SIG-M5 treated with dmso at 0.1 percent for 504 hours (cell line): ENCODE results near the gene FAM234A.

Experiments used
- DNase-seq: peaks from one replicate; lab custom pipeline; 2025; ENCODE audit not compliant: unreplicated experiment; lab: John Stamatoyannopoulos, UW

The FAM234A gene

DNA sequence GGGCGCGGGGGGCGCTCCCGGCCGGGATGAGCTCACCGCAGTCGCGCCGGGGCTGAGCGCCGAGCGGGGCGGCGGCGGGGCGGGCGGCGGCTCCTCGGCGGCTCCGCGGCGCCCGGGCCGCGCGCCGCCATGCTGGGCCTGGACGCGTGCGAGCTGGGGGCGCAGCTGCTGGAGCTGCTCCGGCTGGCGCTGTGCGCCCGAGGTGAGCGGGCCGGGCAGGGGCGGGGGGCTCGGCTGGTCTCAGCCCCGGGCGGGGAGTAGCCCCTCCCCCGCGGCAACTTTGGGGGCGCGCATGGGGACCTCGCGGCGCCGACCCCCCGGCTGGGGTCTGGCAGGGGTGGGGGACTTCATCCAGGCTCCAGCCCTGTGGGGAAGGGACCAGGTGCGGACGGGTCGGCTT is 45.9 kb downstream of the FAM234A start, which contains the start of gene ARHGDIG:
Gene ARHGDIG, plus strand, starts transcription at position 40 of the 400 bp plus-strand sequence. Its CDS starts 90 bp downstream, at position 130.
- DNase-seq, result no peak

DNA sequence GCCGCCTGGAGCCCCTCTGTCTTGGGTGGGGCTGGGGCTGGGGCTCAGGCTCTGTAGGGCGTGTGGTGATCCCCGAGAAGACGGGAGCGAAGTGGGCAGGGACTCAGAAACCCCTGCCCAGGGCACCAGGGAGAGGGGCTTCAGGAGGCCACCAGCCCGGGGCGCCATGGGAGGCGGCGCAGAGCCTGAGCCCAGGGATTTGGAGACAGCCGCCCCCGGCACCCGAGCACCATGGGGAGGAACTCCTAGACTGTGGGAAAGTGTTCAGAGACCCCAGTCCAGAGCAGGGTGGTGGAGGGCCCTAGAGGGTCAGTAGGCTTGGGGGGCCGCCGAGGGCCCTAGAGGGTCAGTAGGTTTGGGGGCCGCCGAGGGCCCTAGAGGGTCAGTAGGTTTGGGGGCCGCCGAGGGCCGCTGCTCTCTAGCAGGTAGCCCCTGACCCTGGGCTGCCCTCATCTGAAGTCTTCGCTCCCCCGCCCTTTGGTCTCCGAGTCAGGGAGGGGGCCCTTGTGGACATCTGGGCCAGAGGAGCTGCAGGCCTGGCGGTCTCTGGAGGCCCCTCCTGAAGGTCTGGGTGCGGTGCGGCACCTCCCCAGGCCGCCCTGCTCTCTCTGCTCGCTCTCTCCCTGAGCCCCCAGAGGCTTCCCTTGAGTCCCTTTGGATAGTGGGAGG is 46.5 kb downstream of the FAM234A start:
- DNase-seq, result no peak

DNA sequence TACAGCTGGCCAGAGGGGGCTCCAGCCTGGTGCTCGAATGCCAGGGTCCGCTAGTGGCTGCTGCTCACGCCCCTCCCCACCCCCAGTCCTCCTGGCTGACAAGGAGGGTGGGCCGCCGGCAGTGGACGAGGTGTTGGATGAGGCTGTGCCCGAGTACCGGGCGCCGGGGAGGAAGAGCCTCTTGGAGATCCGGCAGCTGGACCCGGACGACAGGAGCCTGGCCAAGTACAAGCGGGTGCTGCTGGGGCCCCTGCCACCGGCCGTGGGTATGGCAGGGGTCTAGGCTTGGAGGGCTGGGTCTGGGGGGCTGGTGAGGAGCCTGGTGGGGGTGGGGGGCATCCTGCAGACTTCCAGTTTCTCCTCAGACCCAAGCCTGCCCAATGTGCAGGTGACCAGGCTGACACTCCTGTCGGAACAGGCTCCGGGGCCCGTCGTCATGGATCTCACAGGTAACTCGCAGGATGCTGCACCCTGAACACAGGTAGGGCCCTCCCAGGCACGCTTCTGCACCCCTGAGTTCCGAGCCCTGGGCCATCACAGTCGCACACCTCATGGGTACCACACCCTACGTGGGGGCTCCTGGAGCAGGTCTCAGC is 47.1 kb downstream of the FAM234A start:
- DNase-seq, result no peak

DNA sequence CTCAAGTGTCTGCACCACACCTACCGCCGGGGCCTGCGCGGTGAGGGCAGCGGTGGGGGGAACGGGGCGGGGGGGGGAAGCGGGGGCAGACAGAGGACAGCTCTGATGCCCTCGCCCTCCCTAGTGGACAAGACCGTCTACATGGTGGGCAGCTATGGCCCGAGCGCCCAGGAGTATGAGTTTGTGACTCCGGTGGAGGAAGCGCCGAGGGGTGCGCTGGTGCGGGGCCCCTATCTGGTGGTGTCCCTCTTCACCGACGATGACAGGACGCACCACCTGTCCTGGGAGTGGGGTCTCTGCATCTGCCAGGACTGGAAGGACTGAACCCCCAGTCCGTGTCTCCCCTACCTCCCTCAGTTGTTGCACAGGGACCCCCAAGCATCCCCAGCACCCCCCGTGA is 47.9 kb downstream of the FAM234A start:
- DNase-seq, result no peak

DNA sequence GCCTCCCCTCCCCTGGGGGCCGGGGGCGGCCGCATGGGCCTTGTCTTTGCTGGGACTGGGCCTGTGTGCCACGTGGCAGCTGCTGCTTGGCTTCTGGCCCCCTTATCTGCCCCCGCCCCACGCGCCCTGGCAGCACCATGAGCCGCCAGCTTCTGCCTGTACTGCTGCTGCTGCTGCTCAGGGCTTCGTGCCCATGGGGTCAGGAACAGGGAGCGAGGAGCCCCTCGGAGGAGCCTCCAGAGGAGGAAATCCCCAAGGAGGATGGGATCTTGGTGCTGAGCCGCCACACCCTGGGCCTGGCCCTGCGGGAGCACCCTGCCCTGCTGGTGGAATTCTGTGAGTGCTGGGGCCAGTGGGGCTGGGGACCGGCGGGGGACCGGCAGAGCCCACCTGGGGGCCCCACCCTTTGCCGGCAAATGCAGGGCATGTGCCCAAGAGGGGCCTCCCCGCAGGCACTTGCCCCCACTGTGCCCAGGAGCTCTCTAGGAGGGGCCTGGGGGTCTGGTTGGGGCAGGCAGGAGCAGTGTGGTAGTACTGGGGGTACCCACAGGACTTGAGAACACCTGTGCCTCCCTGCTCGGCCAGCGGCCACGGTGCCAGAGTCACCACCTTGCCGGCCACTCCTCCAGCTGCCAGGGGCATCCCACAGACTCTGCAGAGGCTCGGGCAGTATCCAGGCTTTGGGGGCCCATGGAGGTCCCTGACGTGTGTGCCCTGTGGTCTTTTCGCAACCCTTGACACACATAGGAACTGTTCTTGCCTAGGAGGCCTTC is 48.6 kb downstream of the FAM234A start, which contains the start of gene PDIA2:
Gene PDIA2, plus strand, starts transcription at position 132 of the 773 bp plus-strand sequence. Its CDS starts 6 bp downstream, at position 138.
- no peak for DNase-seq

DNA sequence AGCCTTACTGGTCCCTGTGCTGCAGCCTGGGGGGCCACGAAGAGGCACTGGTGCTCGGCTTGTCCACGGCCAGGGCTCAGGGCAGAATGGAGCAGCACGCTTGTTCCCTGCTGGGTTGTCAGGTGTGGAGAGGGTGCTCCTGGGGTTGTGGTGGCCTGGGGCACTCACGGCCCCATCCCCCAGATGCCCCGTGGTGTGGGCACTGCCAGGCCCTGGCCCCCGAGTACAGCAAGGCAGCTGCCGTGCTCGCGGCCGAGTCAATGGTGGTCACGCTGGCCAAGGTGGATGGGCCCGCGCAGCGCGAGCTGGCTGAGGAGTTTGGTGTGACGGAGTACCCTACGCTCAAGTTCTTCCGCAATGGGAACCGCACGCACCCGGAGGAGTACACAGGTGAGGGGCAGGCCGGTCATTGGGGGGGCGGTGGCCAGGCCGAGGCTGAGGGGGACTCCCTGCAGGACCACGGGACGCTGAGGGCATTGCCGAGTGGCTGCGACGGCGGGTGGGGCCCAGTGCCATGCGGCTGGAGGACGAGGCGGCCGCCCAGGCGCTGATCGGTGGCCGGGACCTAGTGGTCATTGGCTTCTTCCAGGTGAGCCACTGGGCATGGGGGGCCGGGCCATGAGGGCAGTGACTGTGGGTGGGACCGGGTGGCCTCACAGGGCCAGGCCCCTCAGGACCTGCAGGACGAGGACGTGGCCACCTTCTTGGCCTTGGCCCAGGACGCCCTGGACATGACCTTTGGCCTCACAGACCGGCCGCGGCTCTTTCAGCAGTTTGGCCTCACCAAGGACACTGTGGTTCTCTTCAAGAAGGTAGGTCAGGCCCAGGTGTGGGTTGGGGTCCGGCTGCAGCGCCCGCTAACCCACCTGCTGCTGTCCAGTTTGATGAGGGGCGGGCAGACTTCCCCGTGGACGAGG is 49.8 kb downstream of the FAM234A start:
- no peak for DNase-seq

DNA sequence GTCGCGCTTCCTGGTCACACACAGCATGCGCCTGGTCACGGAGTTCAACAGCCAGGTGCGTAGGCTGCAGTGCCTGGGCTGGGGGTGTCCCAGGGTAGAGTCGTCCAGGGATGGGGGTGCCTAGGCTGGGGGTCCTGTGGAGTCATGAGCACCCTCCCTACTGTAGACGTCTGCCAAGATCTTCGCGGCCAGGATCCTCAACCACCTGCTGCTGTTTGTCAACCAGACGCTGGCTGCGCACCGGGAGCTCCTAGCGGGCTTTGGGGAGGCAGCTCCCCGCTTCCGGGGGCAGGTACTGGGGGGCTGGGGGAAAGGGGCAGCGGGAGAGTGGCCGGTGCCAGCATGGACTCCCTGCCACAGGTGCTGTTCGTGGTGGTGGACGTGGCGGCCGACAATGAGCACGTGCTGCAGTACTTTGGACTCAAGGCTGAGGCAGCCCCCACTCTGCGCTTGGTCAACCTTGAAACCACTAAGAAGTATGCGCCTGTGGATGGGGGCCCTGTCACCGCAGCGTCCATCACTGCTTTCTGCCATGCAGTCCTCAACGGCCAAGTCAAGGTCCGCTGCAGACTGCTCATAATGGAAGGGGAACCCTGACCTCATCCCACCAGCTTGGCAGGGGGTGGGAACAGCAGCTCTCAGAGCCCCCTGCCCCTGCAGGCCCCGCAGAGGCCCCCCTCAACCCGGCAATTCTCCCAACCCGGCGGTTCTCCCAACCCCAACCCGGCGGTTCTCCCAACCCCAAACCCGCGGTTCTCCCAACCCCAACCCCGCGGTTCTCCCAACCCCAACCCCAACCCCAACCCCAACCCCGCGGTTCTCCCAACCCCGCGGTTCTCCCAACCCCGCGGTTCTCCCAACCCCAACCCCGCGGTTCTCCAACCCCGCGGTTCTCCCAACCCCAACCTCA is 50.8 kb downstream of the FAM234A start:
- no peak for DNase-seq

DNA sequence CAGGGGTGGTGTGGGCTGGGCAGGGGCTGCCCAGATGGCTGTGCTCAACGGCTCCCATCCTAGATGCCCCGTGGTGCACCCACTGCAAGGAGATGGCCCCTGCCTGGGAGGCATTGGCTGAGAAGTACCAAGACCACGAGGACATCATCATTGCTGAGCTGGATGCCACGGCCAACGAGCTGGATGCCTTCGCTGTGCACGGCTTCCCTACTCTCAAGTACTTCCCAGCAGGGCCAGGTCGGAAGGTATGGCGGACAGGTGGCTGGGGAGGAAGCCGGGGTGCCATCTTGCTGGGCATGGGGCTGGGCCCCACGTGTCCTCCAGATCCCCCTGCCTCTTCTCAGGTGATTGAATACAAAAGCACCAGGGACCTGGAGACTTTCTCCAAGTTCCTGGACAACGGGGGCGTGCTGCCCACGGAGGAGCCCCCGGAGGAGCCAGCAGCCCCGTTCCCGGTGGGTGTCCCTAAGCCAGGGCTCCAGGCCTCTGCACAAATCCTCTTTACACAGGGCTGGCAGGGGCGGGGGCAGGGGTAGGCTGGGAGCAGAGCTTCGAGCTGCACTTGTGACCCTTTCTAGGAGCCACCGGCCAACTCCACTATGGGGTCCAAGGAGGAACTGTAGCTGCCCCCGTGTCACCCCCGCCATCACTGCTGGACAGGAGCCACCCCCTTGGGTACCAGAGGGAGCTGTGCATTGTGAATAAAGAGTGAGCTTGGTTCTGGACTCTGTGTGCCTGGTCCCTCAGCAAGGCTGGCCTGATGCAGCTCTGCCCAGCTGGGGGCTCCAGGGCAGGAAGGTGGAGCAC is 52.1 kb downstream of the FAM234A start:
- DNase-seq, result no peak

DNA sequence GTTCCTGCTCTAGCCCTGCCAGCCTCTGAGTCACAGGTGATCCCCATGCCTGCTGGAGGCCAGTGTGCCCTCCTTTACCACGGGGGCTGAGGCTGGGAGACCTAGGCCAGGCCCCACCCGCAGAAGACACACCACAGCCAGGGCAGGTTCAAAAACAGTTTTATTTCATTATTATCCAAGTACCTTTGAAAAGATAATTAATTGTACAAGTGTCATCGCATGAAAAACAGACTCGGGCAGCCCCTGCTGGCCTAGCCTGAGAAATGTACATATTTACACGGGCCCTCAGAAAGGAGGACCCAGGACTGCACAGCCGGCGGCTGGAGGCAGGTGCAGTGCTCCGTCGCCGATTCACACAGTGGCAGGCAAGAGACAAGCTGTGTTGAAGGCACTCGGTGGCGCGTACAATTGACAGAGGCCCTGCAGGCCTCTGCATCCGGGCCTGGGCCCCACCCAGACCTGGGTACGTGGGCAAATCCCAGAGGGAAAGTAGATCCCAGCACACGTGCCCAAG is 52.7 kb downstream of the FAM234A start:
- no peak for DNase-seq

DNA sequence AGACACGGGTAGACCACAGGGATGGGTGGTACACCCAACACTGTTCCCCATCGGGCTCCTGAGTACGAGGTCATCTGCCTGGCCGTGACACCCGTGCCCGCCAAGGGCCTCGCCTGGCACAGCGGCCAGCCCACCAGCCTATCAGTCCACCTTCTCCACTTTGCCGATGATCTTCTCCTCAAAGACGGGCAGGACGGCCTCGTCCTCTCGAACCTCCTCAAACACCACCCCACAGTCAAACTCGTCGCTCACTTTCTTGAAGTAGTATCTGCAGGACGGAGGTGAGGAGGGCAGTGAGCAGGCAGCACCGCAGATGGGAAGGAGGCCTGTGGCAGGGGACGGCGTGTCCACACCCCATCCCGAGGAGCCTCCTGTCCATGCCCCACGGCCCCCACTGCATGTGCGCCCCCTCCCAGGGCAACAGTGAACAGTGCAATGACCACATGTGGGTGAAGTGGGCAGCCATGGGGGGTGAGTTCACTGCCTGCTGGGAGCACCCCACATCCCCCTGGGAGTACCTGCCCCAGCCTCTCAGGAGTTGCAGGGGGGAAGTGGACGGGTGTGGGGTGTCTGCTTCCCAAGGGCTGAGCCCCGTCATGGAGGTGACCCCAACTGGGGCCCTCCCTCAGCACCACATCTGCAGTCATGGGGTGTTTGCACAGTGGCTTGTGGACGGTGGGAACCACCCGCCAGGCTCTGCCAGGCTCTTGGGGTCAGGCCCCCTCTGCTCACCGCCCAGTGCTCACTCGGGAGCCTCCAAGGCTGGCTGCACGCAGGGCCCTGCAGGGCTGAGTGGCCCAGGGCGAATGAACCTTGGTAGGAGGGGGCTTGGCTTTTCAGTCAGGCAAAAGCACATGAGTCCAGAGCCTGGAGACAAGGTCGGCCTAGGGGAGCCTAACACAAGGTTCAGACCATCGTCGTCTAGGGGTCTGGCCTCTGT is 53.6 kb downstream of the FAM234A start:
- DNase-seq, result no peak

DNA sequence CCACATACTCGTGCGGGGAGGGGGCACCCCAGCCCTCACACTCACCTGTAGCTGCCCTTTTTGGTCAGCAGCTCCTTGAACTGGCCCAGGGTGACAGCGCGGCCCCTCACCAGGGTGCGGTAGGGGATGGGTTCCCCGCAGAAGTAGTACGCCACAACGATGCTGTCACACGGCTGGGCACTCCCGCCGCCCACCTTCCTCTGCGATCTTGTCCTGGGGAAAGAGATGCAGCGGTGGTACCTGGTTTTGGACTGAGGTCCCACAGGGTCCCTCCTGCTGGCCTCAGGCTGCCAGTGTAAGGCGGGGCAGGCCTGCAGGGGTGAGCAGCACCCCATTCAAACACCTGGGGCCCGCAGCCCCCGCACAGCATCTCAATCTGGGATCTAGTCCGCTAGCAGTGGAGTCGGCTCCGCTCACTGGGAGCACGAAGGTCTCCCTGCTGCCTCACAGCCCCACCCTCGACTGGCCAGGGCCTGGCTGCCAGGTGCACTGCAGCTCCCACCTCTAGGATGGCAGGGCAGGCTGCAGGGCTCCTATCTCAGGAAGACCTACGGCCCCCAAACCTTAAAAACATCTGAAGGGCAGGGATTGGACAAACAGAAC is 54.9 kb downstream of the FAM234A start:
- DNase-seq, result no peak

DNA sequence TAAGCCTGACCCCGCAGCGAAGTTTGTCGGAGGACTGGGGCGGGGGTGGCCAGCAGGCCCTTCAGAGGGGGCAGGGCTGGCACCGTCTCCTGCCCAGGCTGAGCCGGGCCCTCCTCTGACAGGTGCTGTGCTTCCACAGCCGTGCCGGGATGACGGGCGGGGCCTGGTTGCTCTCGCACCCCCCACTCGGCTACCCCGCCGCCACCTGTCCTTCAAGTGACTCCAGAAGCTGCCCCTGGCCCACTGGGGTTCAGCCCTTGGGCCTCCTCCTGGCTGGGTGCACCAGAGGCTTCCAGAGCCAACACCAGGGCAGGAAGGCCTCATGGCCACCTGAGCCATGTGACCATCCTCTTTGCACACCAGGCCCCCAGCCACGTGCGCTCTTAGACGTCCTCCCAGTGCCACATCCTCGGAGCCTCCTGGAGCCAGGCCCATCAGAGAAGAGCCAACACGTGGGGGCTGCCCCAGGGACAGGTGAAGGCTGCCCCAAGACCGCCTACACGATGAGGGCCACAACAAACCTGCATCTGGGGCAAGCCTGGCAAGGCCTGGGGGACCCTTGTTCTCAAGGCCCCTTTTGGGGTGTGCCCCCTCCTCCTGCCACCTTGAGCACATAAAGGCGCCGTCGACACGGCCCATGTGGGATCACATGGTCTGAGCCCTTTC is 55.5 kb downstream of the FAM234A start:
- DNase-seq, result no peak

DNA sequence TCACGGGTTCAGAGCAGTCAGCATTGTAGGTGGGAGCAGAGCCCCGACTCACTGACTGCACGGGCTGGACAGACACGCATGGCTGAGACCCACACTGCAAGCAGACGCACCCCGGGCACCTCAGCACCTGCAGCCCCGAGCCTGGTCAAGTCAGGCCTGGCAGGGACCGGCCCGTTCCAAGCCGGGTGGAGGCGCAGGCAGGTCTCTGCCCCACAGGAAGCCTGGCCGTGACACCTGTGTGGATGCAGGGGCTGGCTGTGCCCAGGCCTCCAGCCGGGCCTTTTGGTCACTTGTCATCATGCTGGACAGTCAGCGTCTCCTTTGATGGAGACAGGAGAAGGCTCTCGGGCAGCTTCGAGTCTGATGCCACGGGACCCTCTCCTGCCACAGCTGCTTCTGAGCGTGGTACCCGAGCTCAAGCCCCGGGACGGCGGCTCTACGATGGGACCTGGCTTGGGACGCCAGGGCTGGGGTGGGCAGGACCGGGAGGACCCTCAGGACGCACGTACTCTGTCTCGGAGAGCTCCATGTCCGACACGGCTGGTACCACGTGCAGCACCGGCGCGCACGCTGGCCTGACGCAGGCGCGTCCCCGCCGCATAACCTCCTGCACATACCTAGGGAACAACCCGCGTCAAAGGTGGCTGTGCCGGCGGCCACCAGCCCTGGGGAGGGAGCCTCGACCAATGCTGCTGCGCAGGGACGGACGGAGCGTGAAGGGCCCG is 56.2 kb downstream of the FAM234A start:
- DNase-seq, result no peak

DNA sequence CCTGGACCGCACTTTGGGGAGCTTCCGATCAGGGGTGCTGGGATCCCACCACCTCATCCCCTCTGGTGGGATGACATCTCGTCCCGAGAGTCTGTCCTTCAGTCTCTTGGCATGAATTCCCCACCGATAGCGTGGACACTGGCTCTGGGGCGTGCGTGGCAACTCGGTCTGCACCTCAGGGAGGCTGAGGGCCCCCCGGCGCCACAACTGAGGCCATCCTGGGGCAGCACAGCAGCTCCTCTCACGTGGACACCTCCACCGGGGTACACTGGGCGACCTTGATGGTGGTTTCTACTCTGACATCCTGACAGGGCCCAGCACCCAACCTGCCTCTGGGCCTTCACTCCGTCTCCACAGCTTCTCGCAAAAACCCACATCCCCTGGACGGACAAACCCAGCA is 56.9 kb downstream of the FAM234A start:
- no peak for DNase-seq

DNA sequence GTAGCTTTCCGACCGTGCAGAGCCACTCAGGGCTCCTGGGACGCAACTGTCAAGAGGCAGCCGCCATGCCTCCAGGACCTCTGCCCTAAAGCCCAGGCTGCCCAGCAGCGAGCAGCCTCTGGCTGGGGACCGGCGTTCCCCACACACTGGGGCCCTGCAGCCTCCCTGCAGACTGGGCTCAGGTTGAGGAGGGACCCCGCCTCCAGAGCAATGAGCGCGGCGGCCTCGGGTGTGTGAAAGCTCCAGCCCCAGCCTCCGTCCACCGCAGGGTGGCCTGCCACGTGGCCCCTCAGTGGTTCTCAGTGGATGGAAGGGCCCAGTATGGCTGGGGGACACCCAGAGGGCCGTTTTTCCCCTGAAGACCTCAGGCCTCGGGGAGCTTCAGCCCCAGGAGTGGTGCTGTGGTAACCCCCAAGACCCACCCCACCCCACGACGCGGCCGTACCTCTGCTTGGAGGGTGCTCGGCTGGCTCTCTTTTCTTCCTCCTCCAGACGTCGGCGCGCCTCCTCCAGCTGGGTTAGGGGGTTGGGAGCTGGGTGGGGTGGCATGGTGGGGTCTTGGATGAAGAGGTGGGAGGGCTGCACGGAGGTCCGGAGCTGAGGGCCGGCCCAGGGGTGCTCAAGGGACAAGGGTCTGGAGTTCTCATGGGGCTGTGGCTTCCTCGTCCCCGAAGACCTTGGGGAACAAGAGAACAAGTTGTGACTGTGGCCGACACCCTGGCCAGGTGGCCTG is 58.6 kb downstream of the FAM234A start:
- DNase-seq, result no peak

DNA sequence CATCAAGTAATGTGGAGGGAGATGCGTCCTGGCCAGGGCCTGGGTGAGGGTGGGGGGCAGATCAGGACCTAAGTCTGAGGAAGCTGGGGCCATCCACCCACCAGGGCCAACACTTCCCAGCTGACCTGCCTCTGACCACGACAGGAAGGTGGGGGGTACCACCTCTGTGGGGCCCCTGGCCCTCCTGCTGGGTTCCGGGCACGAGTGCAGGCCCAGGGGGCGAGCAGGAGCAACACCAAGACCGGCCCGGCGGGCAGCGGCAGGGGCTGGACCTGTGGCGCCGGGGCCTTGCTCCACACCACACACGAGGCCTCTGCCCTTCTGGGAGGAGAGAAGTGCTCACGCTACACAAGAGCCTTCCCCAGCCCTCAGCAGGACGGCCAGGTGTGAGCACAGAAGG is 61.7 kb downstream of the FAM234A start:
- no peak for DNase-seq
